ENCODE data around the gene CAMK2A.
A peak's percentile ranks its signal among the peaks of the same experiment; 100 is the strongest.

CAMK2A gene

DNA sequence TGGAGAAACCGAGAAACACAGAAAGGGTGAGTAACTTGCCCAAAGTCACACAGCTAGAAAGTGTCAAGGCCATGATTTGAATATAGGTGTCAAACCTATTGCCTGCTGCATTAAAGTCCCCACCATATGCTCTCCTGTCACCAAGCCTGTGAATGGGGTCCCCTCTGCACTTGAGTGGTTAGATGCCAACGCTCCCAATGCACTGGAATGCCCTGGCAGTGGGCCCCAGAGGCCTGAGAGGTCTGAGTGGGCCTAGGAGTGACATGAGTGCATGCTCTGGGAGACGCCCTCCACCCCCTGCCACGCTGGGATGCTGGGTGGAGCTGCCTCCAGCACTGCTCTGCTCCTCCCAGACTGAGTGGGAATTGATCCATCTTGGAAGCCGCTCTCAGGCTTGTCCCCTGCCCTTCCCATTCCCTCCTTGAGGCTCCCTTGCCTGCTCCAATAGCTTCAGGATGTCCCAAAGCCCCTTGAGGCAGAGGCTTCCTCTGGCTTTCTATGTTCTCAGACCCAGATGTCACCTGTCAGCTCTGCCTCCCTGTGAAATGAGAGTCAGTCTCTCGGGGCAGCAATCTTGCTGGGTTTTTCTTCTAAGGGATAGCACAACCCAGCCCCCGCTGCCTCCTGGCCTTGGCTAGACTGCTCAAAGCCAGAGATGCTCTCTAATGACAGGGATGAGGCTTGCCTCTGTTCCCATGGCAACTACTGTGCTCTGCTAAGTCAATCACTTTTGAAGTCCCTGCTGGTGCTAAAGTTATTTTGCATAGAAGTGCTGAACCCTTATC lies 19.7 kb upstream of the CAMK2A start:
- POLR2A ChIA-PET = interaction anchor here (0.8 kb wide), 1 partner anchor 15 kb away, joined by 3 read pairs; no protein-coding TSS in a partner anchor
- no peaks in the 10 kb centered on the region for H3K36me3 ChIP-seq (ENCODE audit: control insufficient read depth in 2 of 2, insufficient read depth in 1 of 2, low read length in 2 of 2)
- no peak overlapping the region for H3K4me3 ChIP-seq (ENCODE audit: low read depth, low read length)
- no peaks in the 10 kb centered on the region for H3K9me3 ChIP-seq (ENCODE audit: control insufficient read depth, insufficient read depth, low read depth, low read length)
- H3K27ac ChIP-seq (ENCODE audit: extremely low read depth, low read depth, low read length) = no peak overlapping the region
- peaks cover 10% of the 10 kb centered on the region; the same call in 1 of the 2 replicates for H3K4me1 ChIP-seq (ENCODE audit: control insufficient read depth, insufficient read depth, low read length)
- CTCF ChIA-PET = interaction anchor here (0.6 to 1.5 kb wide), 3 partner anchors 11 to 37 kb away, joined by 3 to 7 read pairs (median 6); no protein-coding TSS in a partner anchor
- TF ChIP-seq, protein P1, sequence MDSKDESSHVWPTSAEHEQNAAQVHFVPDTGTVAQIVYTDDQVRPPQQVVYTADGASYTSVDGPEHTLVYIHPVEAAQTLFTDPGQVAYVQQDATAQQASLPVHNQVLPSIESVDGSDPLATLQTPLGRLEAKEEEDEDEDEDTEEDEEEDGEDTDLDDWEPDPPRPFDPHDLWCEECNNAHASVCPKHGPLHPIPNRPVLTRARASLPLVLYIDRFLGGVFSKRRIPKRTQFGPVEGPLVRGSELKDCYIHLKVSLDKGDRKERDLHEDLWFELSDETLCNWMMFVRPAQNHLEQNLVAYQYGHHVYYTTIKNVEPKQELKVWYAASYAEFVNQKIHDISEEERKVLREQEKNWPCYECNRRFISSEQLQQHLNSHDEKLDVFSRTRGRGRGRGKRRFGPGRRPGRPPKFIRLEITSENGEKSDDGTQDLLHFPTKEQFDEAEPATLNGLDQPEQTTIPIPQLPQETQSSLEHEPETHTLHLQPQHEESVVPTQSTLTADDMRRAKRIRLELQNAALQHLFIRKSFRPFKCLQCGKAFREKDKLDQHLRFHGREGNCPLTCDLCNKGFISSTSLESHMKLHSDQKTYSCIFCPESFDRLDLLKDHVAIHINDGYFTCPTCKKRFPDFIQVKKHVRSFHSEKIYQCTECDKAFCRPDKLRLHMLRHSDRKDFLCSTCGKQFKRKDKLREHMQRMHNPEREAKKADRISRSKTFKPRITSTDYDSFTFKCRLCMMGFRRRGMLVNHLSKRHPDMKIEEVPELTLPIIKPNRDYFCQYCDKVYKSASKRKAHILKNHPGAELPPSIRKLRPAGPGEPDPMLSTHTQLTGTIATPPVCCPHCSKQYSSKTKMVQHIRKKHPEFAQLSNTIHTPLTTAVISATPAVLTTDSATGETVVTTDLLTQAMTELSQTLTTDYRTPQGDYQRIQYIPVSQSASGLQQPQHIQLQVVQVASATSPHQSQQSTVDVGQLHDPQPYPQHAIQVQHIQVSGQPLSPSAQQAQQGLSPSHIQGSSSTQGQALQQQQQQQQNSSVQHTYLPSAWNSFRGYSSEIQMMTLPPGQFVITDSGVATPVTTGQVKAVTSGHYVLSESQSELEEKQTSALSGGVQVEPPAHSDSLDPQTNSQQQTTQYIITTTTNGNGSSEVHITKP (tag by site-specific recombination; IDR thresholded peaks at IDR 0.05) = no peak
- TF ChIP-seq KLF1 (tag by site-specific recombination; IDR thresholded peaks at IDR 0.05) = peak; percentile 48
- TF ChIP-seq ZNF23 (tag by site-specific recombination; IDR thresholded peaks at IDR 0.05; ENCODE audit: borderline replicate concordance) = no peak
- TF ChIP-seq GLI2 (tag by site-specific recombination; IDR thresholded peaks at IDR 0.05; ENCODE audit: borderline replicate concordance, low read depth) = no peak
- no peak for TF ChIP-seq WT1 (tag by site-specific recombination; IDR thresholded peaks at IDR 0.05)
- no peak for TF ChIP-seq ZBTB7A (tag by site-specific recombination; IDR thresholded peaks at IDR 0.05; ENCODE audit: low read depth)
- no peak for TF ChIP-seq ZNF426 (tag by site-specific recombination; IDR thresholded peaks at IDR 0.05)
- no peak for TF ChIP-seq ZNF704 (tag by site-specific recombination; IDR thresholded peaks at IDR 0.05)
- no peak for TF ChIP-seq ZSCAN23 (tag by site-specific recombination; IDR thresholded peaks at IDR 0.05)
- TF ChIP-seq ZNF560 (tag by site-specific recombination; IDR thresholded peaks at IDR 0.05; ENCODE audit: borderline replicate concordance) = no peak
- TF ChIP-seq ZBTB1 (tag by site-specific recombination; IDR thresholded peaks at IDR 0.05) = no peak
- TF ChIP-seq ZNF600 (tag by site-specific recombination; IDR thresholded peaks at IDR 0.05) = peak; percentile 60; the same call in 1 of the 2 replicates
- no peak for TF ChIP-seq ZNF37A (tag by site-specific recombination; IDR thresholded peaks at IDR 0.05)
- no peak for TF ChIP-seq ZNF394 (tag by site-specific recombination; IDR thresholded peaks at IDR 0.05; ENCODE audit: borderline replicate concordance)
- TF ChIP-seq ZNF335 (tag by site-specific recombination; conservative IDR thresholded peaks at IDR 0.05) = peak; percentile 65
- no peak for TF ChIP-seq ZNF837 (tag by site-specific recombination; IDR thresholded peaks at IDR 0.05)
- TF ChIP-seq GLIS1 (tag by site-specific recombination; IDR thresholded peaks at IDR 0.05) = peak; percentile 83
- no peak for TF ChIP-seq ZNF555 (tag by site-specific recombination; conservative IDR thresholded peaks at IDR 0.05)
- no peak for TF ChIP-seq ZNF302 (tag by site-specific recombination; IDR thresholded peaks at IDR 0.05; ENCODE audit: low read depth)
- TF ChIP-seq PRDM4 (tag by site-specific recombination; IDR thresholded peaks at IDR 0.05) = no peak
- TF ChIP-seq ZNF514 (tag by site-specific recombination; IDR thresholded peaks at IDR 0.05) = no peak
- no peak for TF ChIP-seq ZFP41 (tag by site-specific recombination; IDR thresholded peaks at IDR 0.05; ENCODE audit: borderline replicate concordance)
- TF ChIP-seq ZSCAN4 (tag by site-specific recombination; IDR thresholded peaks at IDR 0.05) = no peak
- TF ChIP-seq, protein P2, sequence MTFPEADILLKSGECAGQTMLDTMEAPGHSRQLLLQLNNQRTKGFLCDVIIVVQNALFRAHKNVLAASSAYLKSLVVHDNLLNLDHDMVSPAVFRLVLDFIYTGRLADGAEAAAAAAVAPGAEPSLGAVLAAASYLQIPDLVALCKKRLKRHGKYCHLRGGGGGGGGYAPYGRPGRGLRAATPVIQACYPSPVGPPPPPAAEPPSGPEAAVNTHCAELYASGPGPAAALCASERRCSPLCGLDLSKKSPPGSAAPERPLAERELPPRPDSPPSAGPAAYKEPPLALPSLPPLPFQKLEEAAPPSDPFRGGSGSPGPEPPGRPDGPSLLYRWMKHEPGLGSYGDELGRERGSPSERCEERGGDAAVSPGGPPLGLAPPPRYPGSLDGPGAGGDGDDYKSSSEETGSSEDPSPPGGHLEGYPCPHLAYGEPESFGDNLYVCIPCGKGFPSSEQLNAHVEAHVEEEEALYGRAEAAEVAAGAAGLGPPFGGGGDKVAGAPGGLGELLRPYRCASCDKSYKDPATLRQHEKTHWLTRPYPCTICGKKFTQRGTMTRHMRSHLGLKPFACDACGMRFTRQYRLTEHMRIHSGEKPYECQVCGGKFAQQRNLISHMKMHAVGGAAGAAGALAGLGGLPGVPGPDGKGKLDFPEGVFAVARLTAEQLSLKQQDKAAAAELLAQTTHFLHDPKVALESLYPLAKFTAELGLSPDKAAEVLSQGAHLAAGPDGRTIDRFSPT (tag by site-specific recombination; IDR thresholded peaks at IDR 0.05) = no peak
- TF ChIP-seq ZNF175 (tag by site-specific recombination; IDR thresholded peaks at IDR 0.05) = no peak

Data from HEK293 (cell line).